Motor neuron (in vitro differentiated cells): Measurements from ENCODE around the gene SERPIND1. TPM values are rescaled to one million over a fixed set of nuclear protein-coding genes. Genes with fewer than 3 reads are reported as not detected.
A peak's percentile ranks its signal among the peaks of the same experiment; 100 is the strongest.

ENCODE experiments used
- ATAC-seq, 8 experiments: fragments of 200-7000 bp; cut with Tn5 transposase; replicated peaks in 6 of 8; 2 replicates each; pipeline ENCODE4 v1.8.0; 2021; ENCODE audit warnings: mild to moderate bottlenecking in 8 of 8, moderate library complexity in 8 of 8
- H3K27ac ChIP-seq, 2 donors: fragments of 250-450 bp; sonication (Bioruptor Pico); 2 replicates each; pipeline ENCODE4 v1.9.0; 2021; ENCODE audit warnings: antibody characterized with exemption in 2 of 2, mild to moderate bottlenecking in 2 of 2, moderate library complexity in 1 of 2
- H3K4me1 ChIP-seq, 2 donors: fragments of 250-450 bp; sonication (Bioruptor Pico); replicated peaks in 1 of 2; 2 replicates each; pipeline ENCODE4 v1.6.1; 2021; ENCODE audit warnings: antibody characterized with exemption in 2 of 2, mild to moderate bottlenecking in 2 of 2, moderate library complexity in 1 of 2
- H3K4me3 ChIP-seq, 5 donors: fragments of 250-450 bp; sonication (Bioruptor Pico); 2 replicates each; pipeline ENCODE4 v1.9.0; 2021; ENCODE audit warnings: antibody characterized with exemption in 5 of 5, mild to moderate bottlenecking in 5 of 5, moderate library complexity in 4 of 5
- WGBS, 10 experiments: fragments of 450-650 bp; shearing (Covaris generic); methylation state at CpG; one replicate each; pipeline ENCODE4 v1.0.0; 2022; 5-methylcytosine and 5-hydroxymethylcytosine counted together
- in situ Hi-C, 9 experiments: fragments of 400-800 bp; cut with MboI; loops; one replicate each; pipeline ENCODE4 v1.15.0; 2021; ENCODE audit warnings: low sequenced_read_pairs in 9 of 9, low pct_unique_long_range_greater_than_20kb in 2 of 9; ENCODE audit not compliant: unreplicated experiment in 9 of 9
- total RNA-seq, 8 experiments: library from RNA; unstranded; fragments of 300-600 nt; gene quantifications; 2 replicates each; pipeline versions ENCODE4 v1.2.3 to v1.2.4, GENCODE V29; 2022

SERPIND1 gene
- total RNA-seq, 8 experiments from 2014 or later, result 0.17 to 1.8 (median 0.66) TPM

- Histone ChIP-seq H3K4me1 (no peaks in the 10 kb centered on the region), H3K4me3 (no peak overlapping the region), H3K27ac (no peak overlapping the region)
- in situ Hi-C loops, result loop anchor here in 1 of 9 experiments (25.0 kb wide), 1 partner anchor 105 kb away; no protein-coding TSS in a partner anchor
- no peak for ATAC-seq
- 72 to 100% (median 90%) methylated on average over 2 to 4 of the region's 4 CpGs; no CpG with 5 or more reads in 1 of the 10 experiments for WGBS, 10 experiments
Measured at GRCh38 chr22:20782083-20782482, 8.2 kb downstream of the SERPIND1 start.

- Histone ChIP-seq H3K27ac (no peak overlapping the region), H3K4me3 (no peak overlapping the region), H3K4me1 (no peaks in the 10 kb centered on the region)
- ATAC-seq, result no peak
- in situ Hi-C loops, result loop anchor here in 1 of 9 experiments (25.0 kb wide), 1 partner anchor 105 kb away; no protein-coding TSS in a partner anchor
- WGBS, 10 experiments, result 81 to 100% (median 100%) methylated on average over 1 to 3 of the region's 4 CpGs; no CpG with 5 or more reads in 3 of the 10 experiments
Measured at GRCh38 chr22:20782596-20783299, 8.8 kb downstream of the SERPIND1 start.

- in situ Hi-C loops, result loop anchor here in 1 of 9 experiments (25.0 kb wide), 1 partner anchor 104 kb away; no protein-coding TSS in a partner anchor
- WGBS, 10 experiments, result 67 to 100% (median 95%) methylated on average over 1 to 3 of the region's 3 CpGs; no CpG with 5 or more reads in 2 of the 10 experiments
- Histone ChIP-seq H3K4me3 (no peak overlapping the region), H3K4me1 (no peaks in the 10 kb centered on the region), H3K27ac (peak overlapping the region in 1 of 2 donors; percentile 24)
- no peak for ATAC-seq
Measured at GRCh38 chr22:20783300-20783673, 9.4 kb downstream of the SERPIND1 start.

- peak in 5 of 8 experiments; percentile 47 to 93 (median 75) for ATAC-seq
- no peaks in the 10 kb centered on the region for H3K4me1 ChIP-seq
- WGBS, 10 experiments, result 38 to 94% (median 62%) methylated on average over 1 to 10 of the region's 14 CpGs; no CpG with 5 or more reads in 2 of the 10 experiments
- in situ Hi-C loops, result loop anchor here in 1 of 9 experiments (25.0 kb wide), 1 partner anchor 103 kb away; no protein-coding TSS in a partner anchor
- H3K4me3 ChIP-seq, result no peak overlapping the region
- H3K27ac ChIP-seq, result peak overlapping the region in 1 of 2 donors; percentile 24
Measured at GRCh38 chr22:20783844-20784723, 10.2 kb downstream of the SERPIND1 start.

GRCh38 chr22:20785415-20785814 is 11.5 kb downstream of the SERPIND1 start:
- WGBS, 10 experiments, result 57 to 95% (median 79%) methylated on average over 1 to 3 of the region's 3 CpGs; no CpG with 5 or more reads in 2 of the 10 experiments
- in situ Hi-C loops, result loop anchor here in 1 of 9 experiments (25.0 kb wide), 1 partner anchor 102 kb away; no protein-coding TSS in a partner anchor
- H3K27ac ChIP-seq, result no peak overlapping the region
- no peaks in the 10 kb centered on the region for H3K4me1 ChIP-seq
- no peak for ATAC-seq
- H3K4me3 ChIP-seq, result no peak overlapping the region

- Histone ChIP-seq H3K4me3 (no peak overlapping the region), H3K4me1 (no peaks in the 10 kb centered on the region), H3K27ac (peak overlapping the region in 1 of 2 donors; percentile 26)
- in situ Hi-C loops, result loop anchor here in 1 of 9 experiments (25.0 kb wide), 1 partner anchor 101 kb away; no protein-coding TSS in a partner anchor
- WGBS, 10 experiments, result 75 to 86% methylated on average over 1 to 2 of the region's 8 CpGs; no CpG with 5 or more reads in 8 of the 10 experiments
- no peak for ATAC-seq
Measured at GRCh38 chr22:20786048-20786447, 12.1 kb downstream of the SERPIND1 start.

GRCh38 chr22:20786536-20786979 is 12.6 kb downstream of the SERPIND1 start:
- peak overlapping the region in 1 of 2 donors; percentile 26 for H3K27ac ChIP-seq
- 71 to 100% (median 90%) methylated on average over 2 to 6 of the region's 10 CpGs; no CpG with 5 or more reads in 4 of the 10 experiments for WGBS, 10 experiments
- in situ Hi-C loops, result loop anchor here in 1 of 9 experiments (25.0 kb wide), 1 partner anchor 101 kb away; no protein-coding TSS in a partner anchor
- no peak for ATAC-seq
- no peak overlapping the region for H3K4me3 ChIP-seq
- no peaks in the 10 kb centered on the region for H3K4me1 ChIP-seq

- WGBS, 10 experiments, result 95 to 100% methylated on average over 4 of the region's 4 CpGs; no CpG with 5 or more reads in 8 of the 10 experiments
- Histone ChIP-seq H3K4me1 (no peaks in the 10 kb centered on the region), H3K4me3 (no peak overlapping the region), H3K27ac (no peak overlapping the region)
- in situ Hi-C loops, result loop anchor here in 1 of 9 experiments (25.0 kb wide), 1 partner anchor 100 kb away; no protein-coding TSS in a partner anchor
- ATAC-seq, result no peak
Measured at GRCh38 chr22:20787223-20787622, 13.3 kb downstream of the SERPIND1 start.

- Histone ChIP-seq H3K4me1 (no peaks in the 10 kb centered on the region), H3K4me3 (no peak overlapping the region), H3K27ac (no peak overlapping the region)
- in situ Hi-C loops, result loop anchor here in 1 of 9 experiments (25.0 kb wide), 1 partner anchor 99 kb away; no protein-coding TSS in a partner anchor
- WGBS, 10 experiments, result 94 to 100% (median 100%) methylated on average over 2 to 3 of the region's 4 CpGs; no CpG with 5 or more reads in 5 of the 10 experiments
- ATAC-seq, result peak in 3 of 8 experiments; percentile 32 to 46 (median 38)
Measured at GRCh38 chr22:20787746-20788626, 14.1 kb downstream of the SERPIND1 start.

- no peak for ATAC-seq
- H3K4me1 ChIP-seq, result no peaks in the 10 kb centered on the region
- H3K27ac ChIP-seq, result no peak overlapping the region
- WGBS, 10 experiments, result 69 to 100% (median 84%) methylated on average over 1 to 5 of the region's 5 CpGs; no CpG with 5 or more reads in 2 of the 10 experiments
- H3K4me3 ChIP-seq, result no peak overlapping the region
- in situ Hi-C loops, result loop anchor here in 1 of 9 experiments (25.0 kb wide), 1 partner anchor 99 kb away; no protein-coding TSS in a partner anchor
Measured at GRCh38 chr22:20788627-20789344, 14.9 kb downstream of the SERPIND1 start.
